Activated CD4-positive, alpha-beta T cell treated with anti-CD3 and anti-CD28 coated beads for 4 hours (primary cell): ENCODE measurements around the gene ZNF625.
A peak's percentile ranks its signal among the peaks of the same experiment; 100 is the strongest.

Experiments
- DNase-seq, 2 donors: peaks; one replicate each; pipeline ENCODE4 v3.0.0-alpha.2; 2020

ZNF625 gene

GRCh38 chr19:12156223-12157058 lies at the start of gene ZNF625:
Gene ZNF625 (minus strand): TSS chr19:12156734. CDS start chr19:12156558, 176 bp downstream.
- peak in 1 of 2 donors; percentile 3 for DNase-seq

- DNase-seq: no peak
Observed at GRCh38 chr19:12205296-12205695, 48.8 kb upstream of the ZNF625 start.

GRCh38 chr19:12202250-12202649 lies 45.7 kb upstream of the ZNF625 start:
- DNase-seq: peak; percentile 51 to 57

GRCh38 chr19:12199757-12200419 lies 43.4 kb upstream of the ZNF625 start:
- DNase-seq: no peak

- no peak for DNase-seq
Observed at GRCh38 chr19:12198136-12198535, 41.6 kb upstream of the ZNF625 start.

- peak; percentile 63 to 70 for DNase-seq
Observed at GRCh38 chr19:12194827-12195731, 38.5 kb upstream of the ZNF625 start.

GRCh38 chr19:12187625-12188024 lies 31.1 kb upstream of the ZNF625 start:
- no peak for DNase-seq

GRCh38 chr19:12180377-12180776 lies 23.8 kb upstream of the ZNF625 start:
- DNase-seq: no peak

GRCh38 chr19:12166626-12167025 lies 10.1 kb upstream of the ZNF625 start:
- DNase-seq: no peak

GRCh38 chr19:12163826-12164225 lies 7.3 kb upstream of the ZNF625 start:
- DNase-seq: no peak

GRCh38 chr19:12162882-12163806 lies 6.6 kb upstream of the ZNF625 start, which contains the start of gene ZNF136:
Gene ZNF136 (plus strand): TSS chr19:12163096. CDS start chr19:12163204, 108 bp downstream.
- peak; percentile 90 to 91 for DNase-seq

GRCh38 chr19:12162513-12162881 lies 6.0 kb upstream of the ZNF625 start:
- DNase-seq: no peak

GRCh38 chr19:12159773-12160414 lies 3.4 kb upstream of the ZNF625 start:
- no peak for DNase-seq

GRCh38 chr19:12155324-12155860 lies 1.1 kb downstream of the ZNF625 start:
- no peak for DNase-seq

GRCh38 chr19:12145348-12145747 lies 11.2 kb downstream of the ZNF625 start:
- no peak for DNase-seq

GRCh38 chr19:12141405-12141736 lies 15.2 kb downstream of the ZNF625 start:
- DNase-seq: no peak

GRCh38 chr19:12140545-12141404 lies 15.8 kb downstream of the ZNF625 start:
- DNase-seq: peak; percentile 80 to 89

GRCh38 chr19:12139885-12140544 lies 16.5 kb downstream of the ZNF625 start, which contains the start of gene ZNF20:
Gene ZNF20 (minus strand): TSS chr19:12140350. CDS start chr19:12140182, 168 bp downstream.
- DNase-seq: peak; percentile 90

- no peak for DNase-seq
Observed at GRCh38 chr19:12139269-12139668, 17.3 kb downstream of the ZNF625 start.
